ENCODE measurements around the gene SSTR5. TPM values are rescaled to one million over a fixed set of nuclear protein-coding genes. Genes with fewer than 3 reads are reported as not detected.

Gene SSTR5
- total RNA-seq, 6 donors from 2014 or later = not detected

GRCh38 chr16:1095450-1096168 lies 23.1 kb downstream of the SSTR5 start:
- WGBS, 2 donors = 48 to 79% methylated on average over 6 to 9 of the region's 16 CpGs
- peaks cover 0 to 13% (median 1%) of the 10 kb centered on the region in 4 donors for H3K27me3 ChIP-seq
- ATAC-seq (ENCODE audit: low FRiP score in 2 of 2) = no peak

GRCh38 chr16:1096169-1097082 lies 23.9 kb downstream of the SSTR5 start, which contains the start of gene C1QTNF8:
TSS of gene C1QTNF8 (minus strand) at chr16:1096244. CDS start at chr16:1094922, 1,322 bp downstream.
- TF ChIP-seq POLR2A (IDR thresholded peaks at IDR 0.05) (no peak), POLR2AphosphoS5 (IDR thresholded peaks at IDR 0.05) (no peak), CTCF (IDR thresholded peaks at IDR 0.05) (no peak), EP300 (IDR thresholded peaks at IDR 0.05) (no peak)
- no peaks in the 10 kb centered on the region for H3K9me3 ChIP-seq
- H3K27me3 ChIP-seq = peaks cover 0 to 8% (median 1%) of the 10 kb centered on the region in 4 donors
- ATAC-seq (ENCODE audit: low FRiP score in 2 of 2) = no peak
- peak in 1 of 2 donors; percentile 80 for DNase-seq
- H3K27ac ChIP-seq = no peak within 1 kb of the TSS
- H3K36me3 ChIP-seq = no peaks in the 10 kb centered on the region
- no peaks in the 10 kb centered on the region for H3K4me1 ChIP-seq
- H3K4me3 ChIP-seq = no peak within 1 kb of the TSS
- 67% methylated on average over 49 of the region's 55 CpGs; no CpG with 5 or more reads in 1 of the 2 donors for WGBS, 2 donors

More at GRCh38 chr16:1095450-1096168, 23.1 kb downstream of the SSTR5 start:
- TF ChIP-seq EP300 (IDR thresholded peaks at IDR 0.05) = no peak
- TF ChIP-seq POLR2A (IDR thresholded peaks at IDR 0.05) = no peak
- no peak for TF ChIP-seq CTCF (IDR thresholded peaks at IDR 0.05)
- no peak for TF ChIP-seq POLR2AphosphoS5 (IDR thresholded peaks at IDR 0.05)
- H3K4me1 ChIP-seq = no peaks in the 10 kb centered on the region
- no peaks in the 10 kb centered on the region for H3K36me3 ChIP-seq
- DNase-seq = peak in 1 of 2 donors; percentile 69
- no peak overlapping the region for H3K4me3 ChIP-seq
- no peak overlapping the region for H3K27ac ChIP-seq
- no peaks in the 10 kb centered on the region for H3K9me3 ChIP-seq

- WGBS, 2 donors = 73 to 86% methylated on average over 12 to 15 of the region's 18 CpGs
- peaks cover 0 to 8% (median 1%) of the 10 kb centered on the region in 4 donors for H3K27me3 ChIP-seq
- H3K4me1 ChIP-seq = no peaks in the 10 kb centered on the region
- ATAC-seq (ENCODE audit: low FRiP score in 2 of 2) (no peak), DNase-seq (peak in 1 of 2 donors; percentile 71)
- H3K36me3 ChIP-seq = no peaks in the 10 kb centered on the region
- no peak overlapping the region for H3K27ac ChIP-seq
- no peak overlapping the region for H3K4me3 ChIP-seq
- H3K9me3 ChIP-seq = no peaks in the 10 kb centered on the region
- no peak for TF ChIP-seq POLR2A (IDR thresholded peaks at IDR 0.05)
- TF ChIP-seq EP300 (IDR thresholded peaks at IDR 0.05) = no peak
- no peak for TF ChIP-seq POLR2AphosphoS5 (IDR thresholded peaks at IDR 0.05)
- TF ChIP-seq CTCF (IDR thresholded peaks at IDR 0.05) = no peak
Measured at GRCh38 chr16:1097156-1097555, 24.6 kb downstream of the SSTR5 start.

GRCh38 chr16:1097800-1098199 lies 25.3 kb downstream of the SSTR5 start:
- ATAC-seq (ENCODE audit: low FRiP score in 2 of 2) (no peak), DNase-seq (peak in 1 of 2 donors; percentile 78)
- Histone ChIP-seq H3K9me3 (no peaks in the 10 kb centered on the region), H3K4me1 (peaks cover 0 to 1% (median under 1%) of the 10 kb centered on the region in 4 donors), H3K4me3 (no peak overlapping the region), H3K27me3 (peaks cover 0 to 8% (median 1%) of the 10 kb centered on the region in 4 donors), H3K36me3 (no peaks in the 10 kb centered on the region), H3K27ac (no peak overlapping the region)
- TF ChIP-seq POLR2AphosphoS5 (IDR thresholded peaks at IDR 0.05) (no peak), EP300 (IDR thresholded peaks at IDR 0.05) (no peak), CTCF (IDR thresholded peaks at IDR 0.05) (no peak), POLR2A (IDR thresholded peaks at IDR 0.05) (no peak)
- 58 to 72% methylated on average over 3 to 13 of the region's 23 CpGs for WGBS, 2 donors

All from upper lobe of left lung (tissue), 6 donors.